ENCODE data around the gene GHITM. TPM values are rescaled to one million over a fixed set of nuclear protein-coding genes. Genes with fewer than 3 reads are reported as not detected.
"Not testable (repeated sequence)": the region's sequence is repeated elsewhere in the genome, so short reads cannot be mapped to it uniquely, and the experiment has no call there.

Gene GHITM
- total and polyA plus RNA-seq, 12 donors = 77.3 to 492 (median 266) TPM

DNA sequence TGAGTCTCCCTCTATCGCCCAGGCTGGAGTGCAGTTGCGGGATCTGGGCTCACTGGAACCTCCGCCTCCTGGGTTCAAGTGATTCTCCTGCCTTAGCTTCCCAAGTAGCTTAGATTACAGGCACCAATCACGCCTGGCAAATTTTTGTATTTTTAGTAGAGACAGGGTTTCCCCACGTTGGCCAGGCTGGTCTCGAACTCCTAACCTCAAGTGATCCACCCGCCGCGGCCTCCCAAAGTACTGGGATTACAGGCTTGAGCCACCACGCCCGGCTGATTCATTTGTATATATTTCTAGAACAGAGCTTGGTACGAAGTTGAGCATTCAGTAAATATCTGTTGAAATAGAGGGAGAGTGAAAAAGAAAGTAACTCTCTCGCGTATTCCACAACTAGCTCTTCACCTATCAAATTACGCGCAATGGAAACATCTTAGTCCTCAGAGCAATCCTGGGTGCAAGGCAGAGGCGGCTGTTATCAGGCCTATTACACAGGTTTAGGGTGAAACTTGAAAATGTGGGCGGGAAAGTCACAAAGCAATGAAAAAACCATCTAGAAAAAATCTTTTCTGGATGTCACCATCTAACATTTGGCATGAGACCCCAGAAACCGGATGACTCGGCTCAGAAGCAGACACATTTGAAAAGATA lies 707 bp upstream of the GHITM start:
- intact Hi-C loops (cut with DNase I) = no loop called here
- Histone ChIP-seq H3K27me3 (no peaks in the 10 kb centered on the region), H3K36me3 (replicated peaks in 1 of 2) (peaks cover 0 to 16% of the 10 kb centered on the region in 2 donors), H3K27ac (peak overlapping the region in 4 of 5 donors; percentile 39 to 99 (median 98)), H3K9me3 (replicated peaks in 1 of 3) (no peaks in the 10 kb centered on the region), H3K4me1 (replicated peaks in 1 of 2) (peaks cover 9 to 17% of the 10 kb centered on the region in 2 donors), H3K4me3 (peak overlapping the region in 3 of 4 donors; percentile 85 to 99 (median 87))
- TF ChIP-seq, protein P1, sequence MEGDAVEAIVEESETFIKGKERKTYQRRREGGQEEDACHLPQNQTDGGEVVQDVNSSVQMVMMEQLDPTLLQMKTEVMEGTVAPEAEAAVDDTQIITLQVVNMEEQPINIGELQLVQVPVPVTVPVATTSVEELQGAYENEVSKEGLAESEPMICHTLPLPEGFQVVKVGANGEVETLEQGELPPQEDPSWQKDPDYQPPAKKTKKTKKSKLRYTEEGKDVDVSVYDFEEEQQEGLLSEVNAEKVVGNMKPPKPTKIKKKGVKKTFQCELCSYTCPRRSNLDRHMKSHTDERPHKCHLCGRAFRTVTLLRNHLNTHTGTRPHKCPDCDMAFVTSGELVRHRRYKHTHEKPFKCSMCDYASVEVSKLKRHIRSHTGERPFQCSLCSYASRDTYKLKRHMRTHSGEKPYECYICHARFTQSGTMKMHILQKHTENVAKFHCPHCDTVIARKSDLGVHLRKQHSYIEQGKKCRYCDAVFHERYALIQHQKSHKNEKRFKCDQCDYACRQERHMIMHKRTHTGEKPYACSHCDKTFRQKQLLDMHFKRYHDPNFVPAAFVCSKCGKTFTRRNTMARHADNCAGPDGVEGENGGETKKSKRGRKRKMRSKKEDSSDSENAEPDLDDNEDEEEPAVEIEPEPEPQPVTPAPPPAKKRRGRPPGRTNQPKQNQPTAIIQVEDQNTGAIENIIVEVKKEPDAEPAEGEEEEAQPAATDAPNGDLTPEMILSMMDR (IDR thresholded peaks at IDR 0.05) = no peak
- TF ChIP-seq POLR2A (IDR thresholded peaks at IDR 0.05) = peak in 1 of 2 donors; percentile 11
- peak; percentile 15 to 71 (median 32) for DNase-seq
- WGBS, 4 donors = 65 to 74% (median 71%) methylated on average over 20 of the region's 20 CpGs

DNA sequence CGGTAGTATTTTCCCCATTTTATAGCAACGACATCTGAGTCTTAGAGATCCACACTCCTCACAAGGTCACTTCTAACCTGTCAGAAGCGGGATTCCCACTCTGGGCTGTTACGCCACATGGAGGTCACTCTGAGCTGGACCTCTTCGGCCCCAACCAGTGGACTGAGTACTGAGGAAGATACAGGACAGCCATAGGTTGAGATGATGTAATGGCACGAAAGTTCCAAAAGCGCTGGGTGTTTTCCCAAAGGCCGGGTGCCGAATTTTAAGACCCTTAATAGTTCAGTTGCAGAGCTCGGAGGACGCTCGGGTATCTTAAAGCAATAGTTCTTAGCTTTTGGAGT lies 699 bp downstream of the GHITM start:
- WGBS, 4 donors = 5 to 14% (median 6%) methylated on average over 12 of the region's 12 CpGs
- H3K36me3 ChIP-seq (replicated peaks in 1 of 2) = peaks cover 0 to 30% of the 10 kb centered on the region in 2 donors
- TF ChIP-seq POLR2A (IDR thresholded peaks at IDR 0.05) = no peak
- TF ChIP-seq, protein P1 (IDR thresholded peaks at IDR 0.05) = no peak
- intact Hi-C loops (cut with DNase I) = no loop called here
- H3K9me3 ChIP-seq (replicated peaks in 1 of 3) = no peaks in the 10 kb centered on the region
- peak overlapping the region; percentile 19 to 99 (median 86) for H3K4me3 ChIP-seq
- peak; percentile 22 to 69 (median 45) for DNase-seq
- peaks cover 9 to 17% of the 10 kb centered on the region in 2 donors for H3K4me1 ChIP-seq (replicated peaks in 1 of 2)
- peak overlapping the region; percentile 86 to 99 (median 97) for H3K27ac ChIP-seq
- H3K27me3 ChIP-seq = no peaks in the 10 kb centered on the region

DNA sequence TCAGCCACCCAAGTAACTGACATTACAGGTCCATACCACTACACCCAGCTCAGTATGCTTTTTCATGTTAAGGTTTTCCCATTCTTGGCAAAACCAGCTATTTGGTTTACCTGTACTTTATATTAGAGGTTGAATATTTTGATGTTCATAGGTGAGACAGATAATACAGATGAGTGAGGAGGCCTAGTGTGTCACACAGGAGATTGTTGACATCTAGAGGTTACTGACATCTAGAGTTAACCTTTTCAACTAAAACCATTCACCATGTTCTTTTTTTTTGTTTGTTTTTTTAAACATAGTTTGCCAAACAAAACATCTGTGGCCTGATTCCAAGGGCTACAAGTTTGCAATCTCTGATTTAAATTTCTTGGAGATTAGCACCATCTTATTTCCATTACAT lies 8.0 kb downstream of the GHITM start:
- no peak for DNase-seq
- peaks cover 0 to 95% of the 10 kb centered on the region in 2 donors for H3K36me3 ChIP-seq (replicated peaks in 1 of 2)
- H3K27ac ChIP-seq = no peak overlapping the region
- H3K9me3 ChIP-seq (replicated peaks in 1 of 3) = no peaks in the 10 kb centered on the region
- no peak overlapping the region for H3K4me3 ChIP-seq
- H3K4me1 ChIP-seq (replicated peaks in 1 of 2) = no peaks in the 10 kb centered on the region
- H3K27me3 ChIP-seq = no peaks in the 10 kb centered on the region
- no peak for TF ChIP-seq POLR2A (IDR thresholded peaks at IDR 0.05)
- TF ChIP-seq, protein P1 (IDR thresholded peaks at IDR 0.05) = no peak
- intact Hi-C loops (cut with DNase I) = no loop called here

DNA sequence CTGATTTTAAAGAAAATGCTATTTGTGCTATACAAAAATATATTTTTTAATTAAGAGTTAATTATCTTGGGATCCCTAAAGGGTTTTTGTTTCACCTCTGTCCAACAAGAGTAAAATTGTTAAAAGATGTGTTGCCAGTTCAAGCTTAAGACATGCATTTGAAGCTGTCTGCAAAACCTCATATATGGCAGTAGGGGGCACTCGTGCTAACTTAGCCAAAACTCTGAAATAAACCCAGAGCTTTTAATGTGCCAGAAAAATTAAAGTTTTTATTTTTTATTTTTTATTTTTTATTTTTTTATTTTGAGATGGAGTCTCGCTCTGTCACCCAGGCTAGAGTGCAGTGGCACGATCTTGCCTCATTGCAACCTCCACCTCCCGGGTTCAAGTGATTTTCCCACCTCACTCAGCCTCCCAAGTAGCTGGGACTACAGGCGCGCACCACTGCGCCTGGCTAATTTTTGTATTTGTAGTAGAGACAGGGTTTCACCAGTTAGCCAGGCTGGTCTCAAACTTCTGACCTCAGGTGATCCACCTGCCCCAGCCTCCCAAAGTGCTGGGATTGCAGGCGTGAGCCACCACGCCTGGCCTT lies 8.8 kb downstream of the GHITM start:
- WGBS, 4 donors = 82 to 85% (median 84%) methylated on average over 9 of the region's 9 CpGs
- H3K4me3 ChIP-seq; H3K27ac ChIP-seq; H3K27me3 ChIP-seq; intact Hi-C loops (cut with DNase I); H3K9me3 ChIP-seq (replicated peaks in 1 of 3); H3K4me1 ChIP-seq (replicated peaks in 1 of 2): not testable (repeated sequence)
- peak in 1 of 7 donors; percentile 34 for DNase-seq
- TF ChIP-seq, protein P1 (IDR thresholded peaks at IDR 0.05) = peak; percentile 40 to 73 (median 60)
- peaks cover 0 to 95% of the 10 kb centered on the region in 2 donors for H3K36me3 ChIP-seq (replicated peaks in 1 of 2)
